Activated CD8-positive, alpha-beta memory T cell treated with anti-CD3 and anti-CD28 coated beads, Interleukin-2, amount 50 U/mL, for 4 hours (primary cell): Measurements from ENCODE around the gene SCN3A.

Experiments
- DNase-seq: peaks from one replicate; pipeline ENCODE4 v3.0.0-alpha.2; 2020

Gene SCN3A

DNA sequence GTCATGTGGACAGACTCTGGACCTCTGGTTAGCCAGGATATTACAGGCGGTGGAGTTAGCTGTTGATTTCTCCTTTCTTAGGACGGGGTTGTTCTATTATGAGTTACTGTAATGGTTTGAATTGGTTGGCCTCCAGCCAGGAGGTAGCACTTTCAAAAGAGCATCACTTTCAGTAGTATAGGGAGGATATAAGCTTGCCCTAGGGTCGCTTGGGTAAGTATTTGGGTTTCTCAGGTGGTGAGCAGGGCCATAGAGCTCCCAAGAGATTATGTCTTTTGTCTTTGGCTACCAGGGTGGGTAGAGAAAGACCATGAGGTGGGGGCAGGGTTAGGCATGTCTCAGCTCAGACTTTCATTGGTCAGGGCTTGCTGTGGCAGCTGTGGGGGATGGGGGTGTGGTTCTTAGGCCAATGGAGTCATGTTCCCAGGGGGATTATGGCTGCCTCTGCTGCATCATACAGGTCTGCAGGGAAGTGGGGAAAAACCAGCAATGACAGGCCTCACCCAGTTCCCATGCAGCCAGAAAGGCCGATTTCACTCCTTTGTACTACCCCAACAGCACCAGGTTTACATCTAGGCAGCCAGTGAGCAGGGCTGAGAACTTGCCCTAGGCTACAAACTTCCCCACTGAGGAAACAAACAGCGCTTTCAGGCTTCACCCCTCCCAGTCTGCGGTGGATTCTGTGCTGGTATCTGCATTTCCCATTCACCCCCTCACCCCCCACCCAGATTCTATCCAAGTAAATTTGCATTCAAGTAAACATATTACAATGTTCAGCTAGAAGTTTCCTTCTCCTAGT lies 159.1 kb downstream of the SCN3A start:
- DNase-seq: no peak
